Fibroblast of skin of scalp (primary cell): Measurements from ENCODE around the gene CSPG4.
A peak's percentile ranks its signal among the peaks of the same experiment; 100 is the strongest.
"Not testable (repeated sequence)": the region's sequence is repeated elsewhere in the genome, so short reads cannot be mapped to it uniquely, and the experiment has no call there.

Experiments
- DNase-seq: peaks from one replicate; pipeline ENCODE4 v3.0.0-alpha.2; 2013

The CSPG4 gene

DNA sequence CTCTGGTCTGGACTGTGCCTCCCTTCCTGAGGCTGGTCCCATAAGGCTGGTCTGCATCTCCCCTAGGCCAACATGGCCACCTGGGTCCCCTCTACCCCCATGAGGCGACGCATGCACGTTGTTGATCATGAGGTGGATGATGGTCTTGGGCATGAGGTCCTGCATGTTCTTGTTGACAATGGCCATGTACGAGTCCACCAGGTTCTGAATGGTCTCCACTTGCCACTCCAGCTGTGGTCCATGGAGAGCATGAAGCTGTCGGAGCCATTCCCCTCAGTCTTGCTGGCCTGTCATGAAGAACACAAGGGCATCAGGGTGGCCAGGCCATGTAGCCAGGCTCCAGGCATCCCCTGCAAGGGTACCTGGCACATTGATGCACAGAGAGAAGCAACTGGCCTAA, 27.1 kb upstream of the CSPG4 start:
- DNase-seq = no peak

DNA sequence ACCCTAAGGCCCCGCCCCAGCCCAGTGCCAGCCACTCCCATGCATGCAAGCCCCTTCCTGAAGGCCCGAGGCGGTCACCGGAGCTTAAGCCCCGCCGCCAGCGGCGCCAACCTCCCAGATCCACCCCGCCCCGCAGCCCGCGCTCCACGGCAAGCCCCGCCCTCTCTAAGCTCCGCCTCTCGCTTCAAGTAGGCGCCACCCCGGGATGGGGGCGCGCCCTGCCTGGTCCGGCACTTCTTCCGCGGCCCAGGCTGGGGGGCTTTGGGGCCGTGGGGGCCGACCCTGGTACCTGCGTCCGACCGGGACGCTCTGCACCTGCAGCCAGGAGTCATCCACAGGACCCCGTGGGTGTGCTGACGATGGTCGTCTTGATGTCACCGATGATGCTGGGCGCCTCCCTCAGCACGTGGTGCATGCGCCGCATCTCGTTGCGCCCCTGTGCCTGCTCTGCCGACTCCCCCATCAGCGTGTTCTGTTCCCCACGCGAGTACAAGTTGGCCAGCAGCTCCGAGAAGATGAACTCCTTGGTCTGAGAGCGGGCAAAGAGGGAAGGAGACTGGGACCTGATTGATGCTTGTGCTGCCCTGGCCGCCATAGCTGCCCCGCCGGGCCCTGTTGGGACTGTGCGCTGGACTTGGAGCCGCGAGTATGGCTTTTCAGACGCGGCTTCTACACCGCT, 26.1 kb upstream of the CSPG4 start:
- peak; percentile 92 for DNase-seq

DNA sequence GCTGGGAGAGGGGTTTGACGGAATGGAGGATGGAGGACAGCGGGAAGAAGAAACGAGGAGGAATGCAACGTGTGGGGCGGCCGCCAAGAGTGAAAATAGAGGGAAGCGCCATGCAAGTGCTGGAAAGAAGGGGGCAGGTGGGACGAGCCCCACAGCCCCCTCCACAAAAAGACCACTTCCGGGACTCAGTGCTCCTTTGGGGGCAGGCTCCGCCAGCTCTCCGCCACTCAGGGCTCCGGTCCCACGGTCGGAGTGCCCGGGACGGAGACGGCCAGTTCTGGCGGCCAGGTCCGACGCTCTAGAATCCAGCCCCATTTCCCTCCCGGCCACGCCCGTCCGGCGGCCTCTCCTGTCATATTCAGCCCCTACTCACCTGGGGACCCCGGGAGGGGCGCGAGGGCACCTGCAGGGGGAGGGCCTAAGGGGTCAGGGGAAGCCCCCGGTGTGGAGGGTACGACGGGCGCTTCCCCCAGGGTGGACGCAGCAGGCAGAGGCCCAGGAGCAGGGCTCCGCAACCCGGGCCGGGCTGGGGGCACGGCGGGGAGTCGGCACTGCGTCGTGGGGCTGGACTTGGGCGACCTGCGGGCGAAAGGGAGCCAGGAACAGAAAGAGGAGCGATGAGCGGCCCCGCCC, 25.5 kb upstream of the CSPG4 start:
- DNase-seq = no peak

DNA sequence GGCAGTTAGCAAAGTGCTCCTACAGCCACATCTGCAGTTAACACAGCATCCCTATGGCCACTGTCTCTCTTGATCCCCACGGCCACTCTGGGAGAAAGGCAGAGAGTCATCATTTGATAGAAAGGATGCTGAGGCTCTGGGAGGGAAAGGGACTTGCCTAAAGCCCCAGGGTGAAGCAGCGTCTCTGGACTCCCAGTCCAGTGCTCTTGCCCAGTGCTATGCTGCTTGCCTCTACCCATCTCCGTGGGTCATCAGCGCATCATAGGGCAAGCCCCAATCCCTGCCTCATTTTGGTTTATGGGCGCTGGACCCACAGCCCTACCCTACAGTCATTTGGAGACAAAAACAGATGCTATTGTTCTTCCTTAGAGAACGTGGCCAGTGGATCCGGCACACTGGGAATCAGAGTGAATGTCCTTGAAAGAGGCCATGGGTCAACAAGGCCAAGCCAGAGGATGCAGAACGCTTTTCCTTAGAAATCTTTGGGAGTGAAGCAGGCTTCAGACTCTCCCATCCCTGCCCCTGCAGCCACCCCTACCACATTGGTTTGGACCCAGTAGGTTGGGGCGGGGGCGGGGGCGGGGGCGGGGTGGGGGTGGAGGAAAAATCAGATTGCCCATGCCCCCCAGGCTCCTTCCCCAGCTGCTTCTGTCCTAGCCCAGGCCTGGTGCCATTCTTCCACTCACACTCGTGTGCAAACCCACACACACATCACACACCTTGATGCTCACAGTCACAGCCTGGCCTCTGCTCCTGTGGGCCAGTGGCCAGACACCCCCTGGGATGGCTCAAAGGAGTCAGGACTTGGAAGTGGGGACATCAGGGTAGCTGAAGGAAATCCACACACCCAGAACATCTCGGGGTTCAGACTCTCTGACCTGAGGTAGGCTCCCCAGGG, 24.7 kb upstream of the CSPG4 start:
- not testable (repeated sequence) for DNase-seq

DNA sequence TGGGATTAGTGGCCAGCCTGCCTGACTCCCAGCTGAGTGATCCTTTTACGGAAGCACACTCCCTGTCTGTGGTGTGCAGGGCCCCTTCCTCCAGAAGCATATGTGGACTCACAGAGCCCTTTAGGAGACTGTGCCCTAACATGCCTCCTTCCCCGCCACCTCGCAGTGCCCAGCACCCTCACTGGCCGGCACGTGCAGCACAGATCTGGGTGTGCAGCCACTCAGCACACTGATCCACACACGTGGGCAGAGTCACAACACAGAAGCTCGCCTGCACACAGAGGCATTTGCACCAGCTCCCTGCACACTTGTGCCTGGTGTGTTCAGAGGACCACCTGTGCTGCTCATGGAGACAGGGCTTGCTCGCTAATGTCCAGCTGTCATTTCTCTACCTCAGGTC, 23.6 kb upstream of the CSPG4 start:
- DNase-seq = no peak

DNA sequence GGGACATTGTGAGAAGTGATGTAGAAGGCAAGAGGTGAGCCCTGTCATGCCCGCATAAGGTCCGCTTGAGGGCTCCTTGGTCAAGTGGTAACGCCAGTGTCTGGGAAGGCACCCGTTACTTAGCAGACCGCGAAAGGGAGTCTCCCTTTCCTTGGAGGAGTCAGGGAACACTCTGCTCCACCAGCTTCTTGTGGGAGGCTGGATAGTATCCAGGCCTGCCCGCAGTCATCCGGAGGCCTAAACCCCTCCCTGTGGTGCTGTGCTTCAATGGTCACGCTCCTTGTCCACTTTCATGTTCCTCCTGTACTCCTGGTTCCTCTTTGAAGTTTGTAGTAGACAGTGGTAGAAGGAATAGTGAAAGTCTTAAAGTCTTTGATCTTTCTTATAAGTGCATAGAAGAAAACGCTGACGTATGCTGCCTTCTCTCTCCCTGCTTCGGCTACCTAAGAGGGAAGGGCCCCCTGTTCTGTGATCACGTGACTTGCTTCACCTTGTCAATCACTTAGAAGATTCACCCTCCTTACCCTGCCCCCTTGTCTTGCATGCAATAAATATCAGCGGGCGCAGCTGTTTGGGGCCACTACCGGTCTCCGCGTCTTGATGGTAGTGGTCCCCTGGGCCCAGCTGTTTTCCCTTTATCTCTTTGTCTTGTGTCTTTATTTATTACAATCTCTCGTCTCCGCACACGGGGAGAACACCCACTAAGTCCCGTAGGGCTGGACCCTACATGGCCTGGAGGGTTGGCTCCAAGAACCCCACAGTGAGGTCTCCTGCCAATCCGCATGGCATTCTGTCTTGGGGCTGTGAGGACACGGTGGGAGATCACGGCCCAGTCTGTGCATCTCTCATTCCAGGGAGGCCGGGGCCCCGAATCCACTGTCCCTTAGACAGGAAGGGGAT, 22.5 kb upstream of the CSPG4 start:
- not testable (repeated sequence) for DNase-seq

DNA sequence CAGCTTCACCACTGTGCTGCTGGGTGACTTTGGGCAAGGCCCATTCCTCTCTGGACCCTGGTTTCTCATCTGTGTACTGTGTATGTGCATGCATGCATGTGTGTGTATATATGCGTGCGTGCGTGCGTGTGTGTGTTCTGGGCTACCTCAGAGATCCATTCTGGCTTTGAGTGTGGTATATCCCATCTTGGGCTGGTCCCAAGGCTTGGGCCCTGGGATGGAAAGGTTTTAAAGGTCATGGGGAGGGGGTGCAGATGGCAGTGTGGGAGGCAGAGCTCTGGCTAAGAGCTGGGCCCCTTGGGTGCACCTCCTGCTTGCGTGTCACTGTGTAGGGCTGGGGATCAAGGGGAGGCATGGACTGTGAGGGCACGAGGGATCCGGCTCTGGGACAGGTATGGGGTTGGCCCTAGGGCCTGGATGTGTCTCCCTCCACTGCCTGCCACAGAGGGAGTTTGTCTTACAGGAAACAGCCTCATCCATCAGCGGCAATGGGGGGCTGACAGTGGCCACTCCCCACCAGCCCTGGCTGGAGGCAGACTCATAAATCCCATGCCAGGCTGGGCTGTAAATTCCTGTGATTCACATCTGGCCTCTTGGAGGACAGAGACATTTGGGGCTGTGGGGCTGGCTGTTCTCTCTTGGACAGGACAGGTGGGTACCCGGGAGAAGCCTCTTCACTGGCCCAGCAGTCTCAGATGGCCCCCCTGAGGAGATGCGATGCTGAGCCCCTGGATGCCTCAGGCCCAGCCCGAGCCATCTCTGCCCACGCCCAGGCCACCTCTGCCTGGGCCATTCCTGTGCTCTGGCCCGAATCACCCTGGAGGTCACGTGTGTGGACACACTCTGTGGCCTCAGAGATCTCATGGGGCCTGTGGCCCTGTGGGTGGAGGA, 21.4 kb upstream of the CSPG4 start:
- DNase-seq = no peak

DNA sequence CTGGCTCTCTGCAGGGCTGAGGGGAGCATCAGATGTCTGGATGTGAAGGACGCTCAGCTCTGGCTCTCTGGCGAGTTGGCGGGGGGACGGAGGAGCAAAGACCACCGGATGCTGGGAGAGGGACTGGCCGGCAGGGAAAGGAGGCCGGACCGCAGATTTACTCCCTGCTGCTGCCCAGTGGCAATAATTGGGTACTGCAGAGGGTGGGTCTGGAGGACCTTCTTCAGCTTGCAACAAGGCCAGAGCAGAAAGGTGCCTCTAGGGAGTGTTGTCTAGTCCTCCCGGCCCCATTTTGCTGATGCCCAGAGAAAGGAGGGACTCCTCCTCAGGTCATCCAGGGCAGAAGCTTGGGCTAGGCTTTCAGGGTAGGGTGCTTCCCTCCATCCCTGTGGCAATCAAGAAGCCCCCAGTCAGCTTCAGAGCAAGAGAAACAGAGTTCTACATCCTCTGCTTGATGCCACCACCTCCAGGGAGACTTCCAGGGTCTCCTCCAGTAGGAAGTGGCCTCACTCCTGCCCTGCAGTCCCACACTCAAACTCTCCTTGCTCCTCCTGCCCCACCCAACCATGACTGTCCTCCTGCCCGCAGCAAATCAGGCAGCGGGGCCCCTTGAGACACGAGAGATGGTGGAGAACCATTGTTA, 20.3 kb upstream of the CSPG4 start:
- peak; percentile 66 for DNase-seq

DNA sequence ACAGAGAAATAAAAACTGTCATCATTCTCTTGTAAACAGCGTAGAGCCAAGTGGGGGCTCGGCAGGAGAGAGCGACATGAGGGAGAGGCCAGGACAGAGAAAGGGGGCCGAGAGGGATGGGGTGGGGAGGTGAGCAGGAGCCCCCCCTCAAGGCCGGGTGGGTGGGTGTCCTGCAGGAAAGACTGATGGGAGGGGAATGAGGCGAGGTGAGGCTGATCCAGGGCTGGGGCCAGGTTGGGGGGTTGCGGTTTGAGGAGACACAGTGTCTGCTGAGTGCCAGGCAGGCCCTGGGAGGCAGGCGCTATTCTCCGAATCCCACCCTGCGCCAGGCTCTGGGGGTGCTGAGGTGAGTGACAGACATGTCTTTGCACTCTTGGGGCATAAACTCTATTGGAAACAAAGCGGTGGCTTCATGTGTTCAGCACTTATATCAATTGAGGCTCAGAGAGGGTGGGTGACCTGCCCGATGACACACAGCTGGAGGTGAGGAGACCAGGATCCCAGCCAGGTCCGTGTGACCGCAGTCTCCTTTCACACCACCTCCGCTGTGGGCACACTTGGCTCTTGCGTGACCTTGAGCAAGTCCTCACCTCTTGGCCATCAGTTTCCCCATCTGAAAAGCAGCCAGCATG, 19.6 kb upstream of the CSPG4 start:
- no peak for DNase-seq

DNA sequence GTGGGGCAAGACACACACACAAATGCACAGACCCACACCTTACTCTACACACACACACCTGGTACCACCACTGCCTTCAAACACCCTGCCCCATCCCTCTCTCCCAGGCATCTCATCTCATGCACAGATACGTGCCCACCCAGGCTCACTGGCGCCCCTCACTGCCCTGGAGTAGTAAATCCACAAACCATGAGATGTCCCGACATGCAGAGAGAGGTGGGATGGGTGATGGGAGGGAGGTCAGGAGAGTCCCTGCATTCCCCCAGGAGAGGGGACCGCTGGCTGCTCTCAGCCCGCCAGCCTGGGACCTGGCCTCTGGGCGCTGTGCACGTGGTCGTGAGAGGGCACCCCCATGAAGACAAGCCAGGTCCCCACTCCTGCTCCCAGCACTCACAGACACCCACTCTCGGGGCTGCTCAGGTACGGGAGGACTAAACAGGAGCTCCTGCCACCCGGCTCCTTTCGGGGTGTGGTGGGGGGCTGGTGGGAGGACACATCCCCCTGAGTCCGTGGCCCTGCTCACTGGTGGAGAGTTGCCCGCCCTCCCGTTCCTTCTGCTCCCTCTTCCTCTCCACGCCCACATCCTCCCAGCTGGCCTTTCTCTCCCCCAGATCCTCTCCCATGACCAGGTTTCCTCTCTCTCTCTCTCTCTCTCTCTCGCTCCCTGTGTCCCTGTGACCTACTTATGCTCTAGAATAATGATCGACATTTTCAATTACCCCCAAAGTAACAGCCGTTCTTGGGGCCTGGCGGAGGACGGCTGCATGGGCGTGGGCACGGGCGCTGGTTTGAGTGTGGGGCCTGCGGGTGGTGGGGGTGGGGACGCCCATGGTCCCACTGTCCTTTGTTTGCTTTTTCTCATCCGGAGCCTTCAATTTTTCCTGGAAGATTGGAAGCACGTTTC, 18.9 kb upstream of the CSPG4 start:
- DNase-seq = peak; percentile 44

DNA sequence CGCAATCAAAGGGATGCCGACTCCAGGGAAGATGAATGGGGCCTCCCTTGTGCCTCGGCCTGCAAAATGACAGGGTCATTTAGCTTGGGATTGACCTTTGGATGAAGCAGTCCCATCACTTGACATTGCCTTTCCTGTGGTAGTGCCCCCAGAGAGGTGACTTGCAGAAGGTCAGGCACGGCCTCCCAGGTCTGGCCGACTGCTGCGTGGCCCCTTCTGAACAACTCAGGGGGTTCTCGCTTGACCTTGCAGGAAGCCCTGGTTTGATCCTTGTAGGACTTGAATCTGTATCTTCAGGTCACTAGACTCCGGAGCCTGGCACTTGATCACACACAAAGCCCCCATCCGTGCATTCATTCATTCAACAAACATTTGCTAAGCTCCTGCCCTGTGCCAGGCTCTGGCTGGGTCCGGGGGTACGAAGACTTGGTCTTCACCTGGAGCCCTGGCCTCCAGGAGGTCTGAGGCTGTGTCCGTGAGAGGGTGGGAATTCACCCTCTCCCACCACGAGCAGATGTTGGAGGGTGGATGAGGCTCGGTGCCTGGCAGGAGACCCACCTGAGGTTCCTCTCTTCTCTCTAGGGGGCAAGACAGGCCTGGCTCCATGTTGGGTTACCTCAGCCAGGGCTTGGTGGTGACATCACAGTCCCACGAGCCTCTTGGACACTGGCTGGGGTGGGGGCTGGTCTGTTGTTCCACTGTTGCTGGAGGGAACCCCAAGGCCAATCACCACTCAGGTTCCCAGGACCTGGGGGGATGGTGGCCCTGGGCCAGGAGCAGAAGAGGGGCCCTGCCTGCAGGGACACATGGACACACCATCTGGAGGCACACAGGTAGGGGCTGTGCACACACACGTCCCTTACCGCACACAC, 18.0 kb upstream of the CSPG4 start:
- not testable (repeated sequence) for DNase-seq

DNA sequence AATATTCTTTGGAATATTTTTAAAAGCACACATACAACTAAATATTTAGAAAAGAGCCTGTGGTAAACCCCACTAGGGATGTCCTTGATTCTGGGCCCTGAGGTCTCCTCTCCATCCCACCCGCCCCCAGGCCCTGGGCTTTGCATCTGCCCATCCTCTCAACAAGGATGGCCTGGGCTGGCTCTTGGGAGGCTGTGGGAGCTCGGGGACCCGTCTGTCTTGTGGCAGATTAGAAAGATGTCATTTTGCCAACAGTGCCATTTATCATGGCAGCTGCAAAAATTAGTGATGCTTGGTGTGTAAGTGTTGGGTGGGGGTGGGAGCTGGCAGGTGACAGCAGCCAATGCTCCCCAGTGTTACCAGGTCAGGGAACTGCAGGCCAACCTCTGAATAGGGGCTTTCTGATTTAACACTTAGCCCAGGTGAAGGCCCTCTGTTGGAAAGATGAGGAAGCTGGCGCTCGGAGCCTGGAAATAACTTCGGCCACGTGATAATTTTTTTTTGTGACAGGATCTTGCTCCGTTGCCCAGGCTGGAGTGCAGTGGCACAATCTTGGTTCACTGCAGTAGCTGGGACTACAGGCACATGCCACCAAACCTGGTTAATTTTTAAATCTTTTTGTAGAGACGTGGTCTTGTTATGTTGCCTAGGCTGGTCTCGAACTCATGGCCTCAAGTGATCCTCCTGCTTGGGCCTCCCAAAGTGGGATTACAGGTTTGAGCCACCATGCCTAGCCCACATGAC, 16.9 kb upstream of the CSPG4 start:
- DNase-seq = no peak

DNA sequence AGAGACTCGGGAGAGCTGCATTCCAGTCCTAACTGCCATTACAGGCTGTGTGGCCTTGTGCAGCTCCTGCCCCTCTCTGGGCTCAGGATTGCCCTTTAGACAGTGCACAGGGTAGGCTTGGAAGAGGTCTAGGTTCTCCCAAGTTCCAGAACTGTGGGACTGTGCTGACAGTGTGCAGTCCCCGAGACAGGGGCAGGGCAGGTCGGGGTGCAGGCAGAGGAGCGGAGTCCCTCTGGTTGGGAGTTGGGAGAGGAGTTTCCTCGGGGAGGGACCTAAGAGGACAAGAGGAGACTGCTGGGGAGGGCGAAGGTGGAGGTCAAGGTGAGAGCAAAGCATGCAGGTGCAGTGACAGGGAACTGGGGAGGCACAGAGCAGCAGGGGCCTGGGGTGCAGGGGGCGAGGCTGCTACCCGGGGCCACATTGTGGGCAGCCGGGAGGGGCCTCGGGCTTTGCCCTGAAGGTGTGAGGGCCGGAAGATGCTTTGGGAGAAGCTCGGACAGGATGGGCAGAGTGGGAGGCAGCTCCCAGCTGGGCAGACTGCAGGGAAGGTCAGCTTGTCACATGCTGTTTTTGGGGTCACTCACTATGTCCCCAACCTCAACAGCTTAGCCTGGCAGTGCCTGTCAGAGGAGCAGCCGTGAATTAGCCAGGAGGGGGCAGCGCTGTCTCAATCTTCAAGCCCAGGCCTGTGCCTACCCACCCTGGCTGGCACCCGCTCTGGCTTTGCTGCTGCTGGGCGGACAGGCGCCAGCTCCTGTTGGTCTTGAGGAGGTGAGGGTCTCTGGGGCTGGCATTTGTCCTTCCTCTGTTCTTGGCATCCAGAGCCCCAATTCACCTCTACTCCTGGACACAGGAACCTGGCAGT, 15.4 kb upstream of the CSPG4 start:
- DNase-seq = peak; percentile 41

DNA sequence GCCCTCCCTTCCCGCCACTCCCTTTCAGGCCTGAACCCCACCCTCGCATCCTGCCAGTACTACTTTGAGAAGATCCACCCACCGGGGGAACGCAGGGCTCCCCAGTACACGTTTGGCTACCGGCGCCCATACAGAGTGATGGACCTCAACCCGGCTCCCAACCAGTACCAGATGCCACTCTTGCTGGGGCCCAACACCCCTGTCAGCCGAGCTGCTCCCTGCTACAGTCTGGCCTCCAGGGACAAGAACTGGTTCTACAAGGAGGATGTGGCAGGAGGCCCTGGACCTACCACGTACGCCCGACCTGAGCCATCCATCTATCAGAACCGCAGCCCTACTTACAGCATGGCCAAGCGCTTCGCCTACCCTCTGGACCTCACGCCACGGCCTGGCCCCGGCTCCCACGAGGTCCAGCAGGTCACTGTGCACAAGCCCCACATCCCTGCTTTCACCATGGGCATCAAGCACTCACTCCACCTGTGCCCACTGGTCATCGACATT, 14.4 kb upstream of the CSPG4 start:
- no peak for DNase-seq

DNA sequence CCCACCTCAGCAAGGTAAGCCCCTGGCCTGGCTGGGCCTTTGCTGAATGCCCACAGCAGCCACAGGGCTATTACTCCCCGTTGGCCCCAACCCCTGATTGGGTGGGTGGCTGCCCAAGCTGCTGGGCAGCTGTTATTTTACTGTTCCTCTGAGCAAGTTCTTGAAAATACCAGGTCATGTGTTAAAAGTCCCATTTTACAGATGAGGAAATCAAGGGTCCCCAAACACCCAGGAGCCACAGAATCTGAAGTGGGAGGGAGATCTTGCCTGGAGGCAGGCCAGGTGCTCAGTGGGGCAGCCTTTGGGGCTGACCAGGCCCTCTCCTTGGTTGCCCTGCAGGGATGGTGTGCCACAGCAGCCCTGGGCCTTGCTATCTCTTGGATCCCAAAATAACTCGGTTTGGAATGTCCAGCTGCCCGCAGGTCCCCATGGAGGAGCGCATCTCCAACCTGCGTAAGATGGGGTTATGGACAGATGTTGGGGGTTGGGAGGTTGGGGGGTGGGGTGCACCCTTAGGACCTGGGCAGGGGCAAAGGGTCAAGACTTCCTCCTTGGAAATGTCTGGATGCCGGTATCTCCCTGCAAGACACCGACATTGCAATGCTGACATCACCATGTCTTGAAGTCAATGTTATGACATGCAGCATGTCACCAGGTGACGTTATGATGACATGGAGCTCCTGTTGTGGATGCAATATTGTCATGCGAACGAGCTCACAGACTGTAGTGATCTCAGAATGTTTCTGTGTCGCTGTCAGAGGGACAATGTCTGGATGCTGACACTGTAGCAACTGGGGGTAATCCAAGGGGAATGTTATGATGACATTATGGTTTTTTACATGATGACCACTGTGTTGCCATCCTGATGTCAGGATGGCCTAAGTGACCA, 13.3 kb upstream of the CSPG4 start:
- no peak for DNase-seq
